Tibial artery (tissue), 4 donors: ENCODE data around the gene ANXA3.
"Not testable (repeated sequence)": the region's sequence is repeated elsewhere in the genome, so short reads cannot be mapped to it uniquely, and the experiment has no call there.

ENCODE experiments used
- DNase-seq, 2 donors: peaks; one replicate each; pipeline ENCODE4 v3.0.0-alpha.2; 2019
- H3K27ac ChIP-seq, 2 donors: fragments of 200-600 bp; sonication (generic) in 1 of 2; 1 replicate in 1 of 2; 2 replicates in 1 of 2; pipeline ENCODE4 v1.5.1; 2018 to 2019; ENCODE audit warnings: mild to moderate bottlenecking in 1 of 2
- H3K27me3 ChIP-seq, 2 donors: fragments of 200-600 bp; sonication (generic) in 1 of 2; one replicate each; pipeline versions ENCODE4 v1.5.1 to v1.6.0; 2016 to 2019
- H3K36me3 ChIP-seq, 3 donors: fragments of 200-600 bp; sonication (generic) in 2 of 3; one replicate each; pipeline ENCODE4 v1.5.1; 2016 to 2019; ENCODE audit warnings: mild to moderate bottlenecking in 2 of 3
- H3K4me1 ChIP-seq, 4 donors: fragments of 200-600 bp; sonication (generic) in 2 of 4; 1 replicate in 3 of 4; 2 replicates in 1 of 4; pipeline ENCODE4 v1.5.1; 2016 to 2019
- H3K4me3 ChIP-seq, 2 donors: fragments of 200-600 bp; sonication (generic) in 1 of 2; 1 replicate in 1 of 2; 2 replicates in 1 of 2; pipeline ENCODE4 v1.5.1; 2018 to 2019; ENCODE audit warnings: mild to moderate bottlenecking in 2 of 2
- H3K9me3 ChIP-seq, 3 donors: fragments of 200-600 bp; sonication (generic) in 1 of 3; one replicate each; pipeline ENCODE4 v1.5.1; 2016 to 2019
- CTCF ChIP-seq, 2 experiments: fragments of 200-600 bp in 1 of 2; fragments of 450-650 bp in 1 of 2; IDR thresholded peaks; one replicate each; pipeline ENCODE4 v1.5.1; 2017 to 2019; ENCODE audit warnings: antibody characterized with exemption in 2 of 2, mild to moderate bottlenecking in 1 of 2, moderate library complexity in 1 of 2
- intact Hi-C: fragments of 100-400 bp; cut with DNase I; formaldehyde crosslinking; loops from one replicate; pipeline ENCODE4 v1.15.0; 2023; ENCODE audit warnings: low total_unique reads

Gene ANXA3

GRCh38 chr4:78591404-78591803 lies 39.8 kb downstream of the ANXA3 start:
- peaks cover 0 to 20% (median 0%) of the 10 kb centered on the region in 3 donors for H3K36me3 ChIP-seq
- no peaks in the 10 kb centered on the region for H3K27me3 ChIP-seq
- intact Hi-C loops, result no loop called here
- no peak for DNase-seq
- no peak overlapping the region for H3K4me3 ChIP-seq
- H3K27ac ChIP-seq, result no peak overlapping the region
- peaks cover 0 to 10% (median 0%) of the 10 kb centered on the region in 4 donors for H3K4me1 ChIP-seq
- no peak for TF ChIP-seq CTCF (IDR thresholded peaks at IDR 0.05)
- H3K9me3 ChIP-seq, result no peaks in the 10 kb centered on the region

DNA sequence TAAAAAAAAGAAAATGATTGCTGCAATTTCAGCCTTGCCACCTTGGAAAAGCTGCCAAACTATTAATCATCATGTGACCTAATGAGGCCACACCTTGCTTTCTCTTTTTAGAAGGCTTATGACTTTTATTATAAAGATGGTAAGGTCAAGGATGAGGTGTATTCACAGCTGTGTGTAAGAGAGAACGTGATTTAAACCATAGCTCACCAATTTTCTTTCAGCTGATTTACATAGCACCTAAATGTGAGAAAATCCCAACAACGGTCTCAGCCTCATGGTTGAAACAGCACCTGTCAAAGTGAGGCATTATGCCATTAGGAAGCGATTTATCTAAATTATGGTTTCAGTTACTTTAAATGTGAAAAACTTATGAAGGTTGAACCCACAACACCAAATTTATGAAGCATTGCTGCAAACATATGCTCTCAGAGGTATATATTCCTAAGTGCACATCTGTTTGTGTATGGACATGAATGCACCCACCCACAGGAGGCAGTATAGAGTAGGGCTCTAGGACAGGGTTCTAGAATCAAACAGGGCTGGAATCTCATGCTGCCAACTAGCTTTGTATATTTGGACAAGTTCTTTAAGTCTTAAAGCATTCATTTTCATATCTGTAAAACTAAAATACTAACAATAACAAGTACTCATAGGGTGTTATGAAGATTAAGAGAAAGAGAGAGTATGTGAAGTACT lies 40.7 kb downstream of the ANXA3 start:
- DNase-seq, result no peak
- TF ChIP-seq CTCF (IDR thresholded peaks at IDR 0.05), result no peak
- Histone ChIP-seq H3K27ac (no peak overlapping the region), H3K36me3 (peaks cover 0 to 16% (median 0%) of the 10 kb centered on the region in 3 donors), H3K27me3 (no peaks in the 10 kb centered on the region), H3K4me1 (peaks cover 0 to 10% (median 0%) of the 10 kb centered on the region in 4 donors), H3K4me3 (no peak overlapping the region), H3K9me3 (no peaks in the 10 kb centered on the region)
- intact Hi-C loops, result no loop called here

GRCh38 chr4:78596111-78596742 lies 44.7 kb downstream of the ANXA3 start:
- H3K36me3 ChIP-seq, result peaks cover 0 to 4% (median 0%) of the 10 kb centered on the region in 3 donors
- no peak for TF ChIP-seq CTCF (IDR thresholded peaks at IDR 0.05)
- H3K4me1 ChIP-seq, result peaks cover 0 to 11% (median 0%) of the 10 kb centered on the region in 4 donors
- H3K9me3 ChIP-seq, result no peaks in the 10 kb centered on the region
- H3K4me3 ChIP-seq, result no peak overlapping the region
- no peak for DNase-seq
- no peak overlapping the region for H3K27ac ChIP-seq
- intact Hi-C loops, result no loop called here
- no peaks in the 10 kb centered on the region for H3K27me3 ChIP-seq

DNA sequence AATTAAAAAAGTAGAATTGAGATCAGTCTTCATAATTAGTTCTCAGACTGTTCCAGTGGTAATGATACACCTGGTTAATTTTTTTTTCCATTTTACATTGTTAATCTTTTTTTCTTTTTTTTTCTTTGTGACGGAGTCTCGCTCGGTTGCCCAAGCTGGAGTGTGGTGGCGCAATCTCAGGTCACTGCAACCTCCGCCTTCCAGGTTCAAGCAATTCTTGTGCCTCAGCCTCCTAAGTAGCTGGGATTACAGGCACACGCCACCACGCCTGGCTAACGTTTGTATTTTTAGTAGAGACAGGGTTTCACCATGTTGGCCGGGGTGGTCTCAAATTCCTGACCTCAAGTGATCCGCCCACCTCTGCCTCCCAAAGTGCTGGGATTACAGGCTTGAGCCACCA lies 46.9 kb downstream of the ANXA3 start:
- intact Hi-C loops, H3K27me3 ChIP-seq, H3K27ac ChIP-seq, DNase-seq, H3K9me3 ChIP-seq, H3K4me3 ChIP-seq: not testable (repeated sequence)
- H3K36me3 ChIP-seq, result peaks cover 0 to 17% (median 0%) of the 10 kb centered on the region in 3 donors
- H3K4me1 ChIP-seq, result peaks cover 0 to 16% (median 5%) of the 10 kb centered on the region in 4 donors

DNA sequence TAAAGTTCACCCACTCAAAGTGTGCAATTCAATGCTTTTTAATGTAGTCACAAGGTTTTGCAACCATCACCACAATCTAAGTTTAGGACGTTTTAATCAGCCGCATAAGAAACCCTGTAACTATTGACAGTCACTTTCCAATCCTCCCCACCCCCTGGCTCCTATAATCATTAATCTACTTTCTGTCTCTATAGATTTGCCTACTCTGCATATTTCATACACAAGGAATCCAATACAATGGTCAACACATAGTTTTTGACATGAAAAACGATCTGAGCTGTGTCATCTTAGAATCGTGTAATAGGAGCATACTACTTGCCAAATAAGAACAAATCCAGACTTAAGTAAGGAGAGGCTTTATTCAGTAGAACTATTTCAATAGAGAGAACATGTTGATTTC lies 47.6 kb downstream of the ANXA3 start:
- no peak for TF ChIP-seq CTCF (IDR thresholded peaks at IDR 0.05)
- Histone ChIP-seq H3K9me3 (no peaks in the 10 kb centered on the region), H3K4me3 (no peak overlapping the region), H3K4me1 (peaks cover 0 to 16% (median 5%) of the 10 kb centered on the region in 4 donors), H3K36me3 (peaks cover 0 to 17% (median 0%) of the 10 kb centered on the region in 3 donors), H3K27me3 (no peaks in the 10 kb centered on the region), H3K27ac (no peak overlapping the region)
- no peak for DNase-seq
- intact Hi-C loops, result no loop called here

GRCh38 chr4:78599931-78600375 lies 48.4 kb downstream of the ANXA3 start:
- Histone ChIP-seq H3K4me3 (no peak overlapping the region), H3K4me1 (peaks cover 0 to 16% (median 5%) of the 10 kb centered on the region in 4 donors), H3K27ac (no peak overlapping the region), H3K27me3 (no peaks in the 10 kb centered on the region), H3K36me3 (peaks cover 0 to 17% (median 0%) of the 10 kb centered on the region in 3 donors), H3K9me3 (no peaks in the 10 kb centered on the region)
- no peak for TF ChIP-seq CTCF (IDR thresholded peaks at IDR 0.05)
- peak in 1 of 2 donors; percentile 28 for DNase-seq
- intact Hi-C loops, result no loop called here
